Measurements from ENCODE around the gene TMEM219. TPM values are rescaled to one million over a fixed set of nuclear protein-coding genes. Genes with fewer than 3 reads are reported as not detected.
A peak's percentile ranks its signal among the peaks of the same experiment; 100 is the strongest.

Gene TMEM219
- total RNA-seq, 4 donors from 2014 or later, result 78.0 to 109 (median 106) TPM

DNA sequence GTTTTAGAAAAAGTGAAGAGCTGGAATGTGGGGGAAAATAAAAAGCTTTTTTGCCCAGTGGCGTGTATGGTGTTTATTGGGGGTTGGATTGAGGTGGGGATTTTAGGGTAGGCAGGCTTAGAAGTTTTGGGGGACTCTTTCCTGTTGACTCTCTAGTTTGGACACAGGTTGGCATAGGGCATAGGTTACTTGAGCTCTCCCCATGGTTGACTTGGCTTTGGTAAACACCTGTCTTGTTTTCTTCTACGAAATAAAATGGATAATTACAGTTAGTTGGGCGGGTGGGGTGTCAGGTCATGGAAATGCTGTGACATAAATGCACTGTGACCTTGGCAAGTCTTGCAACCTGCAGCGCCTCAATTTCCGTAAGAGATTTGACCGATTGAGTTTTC is 11.1 kb downstream of the TMEM219 start:
- H3K4me3 ChIP-seq, result peak overlapping the region; percentile 96

DNA sequence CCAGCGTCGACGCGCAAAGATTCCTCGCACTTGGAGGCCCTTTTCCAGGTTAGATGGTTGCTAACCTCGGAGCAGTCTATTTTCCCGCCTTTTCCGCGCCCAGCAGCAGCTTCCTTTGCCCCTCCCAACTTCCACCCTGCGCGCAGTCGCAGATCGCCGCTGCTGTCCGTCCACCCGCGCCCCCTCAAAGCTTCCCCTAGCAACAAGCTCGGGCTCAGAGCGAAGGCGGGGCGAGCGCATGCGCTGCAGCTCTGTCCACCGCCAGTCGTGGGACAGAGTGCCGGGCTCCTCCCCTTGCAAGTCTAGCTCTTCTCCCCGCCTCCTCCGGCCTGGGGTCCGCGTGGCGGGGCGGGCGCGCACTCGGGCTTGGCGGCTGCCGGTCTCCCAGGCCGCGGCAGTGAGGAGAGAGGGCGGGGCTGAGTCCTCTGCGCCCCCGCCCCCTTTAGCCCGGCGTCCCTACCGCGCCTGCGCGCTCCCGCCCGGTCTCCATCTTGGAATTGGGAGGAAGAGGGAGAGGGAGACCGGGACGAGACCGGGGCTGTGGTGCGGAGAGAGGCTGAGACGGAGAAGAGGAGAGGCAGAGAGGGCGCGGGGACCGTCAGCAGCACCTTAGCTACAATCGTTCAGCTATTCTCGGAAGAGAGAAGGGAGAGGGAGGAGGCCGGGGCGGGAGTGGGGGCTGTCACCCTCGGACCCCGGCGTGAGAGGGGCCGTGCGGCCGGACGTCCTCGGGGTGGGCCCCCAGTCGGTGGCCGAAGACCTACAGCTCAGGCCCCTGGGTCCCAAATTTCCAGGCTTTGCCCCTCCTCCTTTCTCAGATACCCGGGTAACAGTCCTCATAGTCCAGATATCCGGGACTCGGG is 11.7 kb downstream of the TMEM219 start, which contains the start of gene TAOK2:
Gene TAOK2 (plus strand): TSS at position 485 of the 863 bp plus-strand sequence. CDS start 3,905 bp downstream, outside the sequence.
- DNase-seq (ENCODE audit: low spot score in 2 of 2), result peak; percentile 98 to 99
- TF ChIP-seq POLR2AphosphoS5 (IDR thresholded peaks at IDR 0.05), result peak in 2 of 3 donors; percentile 67
- peak in 1 of 2 donors; percentile 69 for TF ChIP-seq POLR2A (IDR thresholded peaks at IDR 0.05)
- TF ChIP-seq EP300 (IDR thresholded peaks at IDR 0.05), result no peak
- TF ChIP-seq, protein P1, sequence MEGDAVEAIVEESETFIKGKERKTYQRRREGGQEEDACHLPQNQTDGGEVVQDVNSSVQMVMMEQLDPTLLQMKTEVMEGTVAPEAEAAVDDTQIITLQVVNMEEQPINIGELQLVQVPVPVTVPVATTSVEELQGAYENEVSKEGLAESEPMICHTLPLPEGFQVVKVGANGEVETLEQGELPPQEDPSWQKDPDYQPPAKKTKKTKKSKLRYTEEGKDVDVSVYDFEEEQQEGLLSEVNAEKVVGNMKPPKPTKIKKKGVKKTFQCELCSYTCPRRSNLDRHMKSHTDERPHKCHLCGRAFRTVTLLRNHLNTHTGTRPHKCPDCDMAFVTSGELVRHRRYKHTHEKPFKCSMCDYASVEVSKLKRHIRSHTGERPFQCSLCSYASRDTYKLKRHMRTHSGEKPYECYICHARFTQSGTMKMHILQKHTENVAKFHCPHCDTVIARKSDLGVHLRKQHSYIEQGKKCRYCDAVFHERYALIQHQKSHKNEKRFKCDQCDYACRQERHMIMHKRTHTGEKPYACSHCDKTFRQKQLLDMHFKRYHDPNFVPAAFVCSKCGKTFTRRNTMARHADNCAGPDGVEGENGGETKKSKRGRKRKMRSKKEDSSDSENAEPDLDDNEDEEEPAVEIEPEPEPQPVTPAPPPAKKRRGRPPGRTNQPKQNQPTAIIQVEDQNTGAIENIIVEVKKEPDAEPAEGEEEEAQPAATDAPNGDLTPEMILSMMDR (IDR thresholded peaks at IDR 0.05), result no peak
- H3K36me3 ChIP-seq, result peaks cover 42% of the 10 kb centered on the region
- H3K27ac ChIP-seq, result peak within 1 kb of the TSS; percentile 95
- peaks cover 47% of the 10 kb centered on the region for H3K4me1 ChIP-seq
- no peaks in the 10 kb centered on the region for H3K9me3 ChIP-seq
- H3K4me3 ChIP-seq, result peak within 1 kb of the TSS; percentile 96
- H3K27me3 ChIP-seq, result no peaks in the 10 kb centered on the region
- 3% methylated on average over 51 of the region's 75 CpGs for WGBS

More for the DNA sequence above, 11.1 kb downstream of the TMEM219 start:
- peaks cover 43% of the 10 kb centered on the region for H3K4me1 ChIP-seq
- TF ChIP-seq POLR2AphosphoS5 (IDR thresholded peaks at IDR 0.05) (no peak), EP300 (IDR thresholded peaks at IDR 0.05) (no peak), POLR2A (IDR thresholded peaks at IDR 0.05) (no peak)
- TF ChIP-seq, protein P1 (IDR thresholded peaks at IDR 0.05), result no peak
- DNase-seq (ENCODE audit: low spot score in 2 of 2), result no peak
- H3K36me3 ChIP-seq, result peaks cover 42% of the 10 kb centered on the region
- 63% methylated on average over 6 of the region's 6 CpGs for WGBS
- H3K27ac ChIP-seq, result peak overlapping the region; percentile 95
- no peaks in the 10 kb centered on the region for H3K9me3 ChIP-seq
- H3K27me3 ChIP-seq, result no peaks in the 10 kb centered on the region

DNA sequence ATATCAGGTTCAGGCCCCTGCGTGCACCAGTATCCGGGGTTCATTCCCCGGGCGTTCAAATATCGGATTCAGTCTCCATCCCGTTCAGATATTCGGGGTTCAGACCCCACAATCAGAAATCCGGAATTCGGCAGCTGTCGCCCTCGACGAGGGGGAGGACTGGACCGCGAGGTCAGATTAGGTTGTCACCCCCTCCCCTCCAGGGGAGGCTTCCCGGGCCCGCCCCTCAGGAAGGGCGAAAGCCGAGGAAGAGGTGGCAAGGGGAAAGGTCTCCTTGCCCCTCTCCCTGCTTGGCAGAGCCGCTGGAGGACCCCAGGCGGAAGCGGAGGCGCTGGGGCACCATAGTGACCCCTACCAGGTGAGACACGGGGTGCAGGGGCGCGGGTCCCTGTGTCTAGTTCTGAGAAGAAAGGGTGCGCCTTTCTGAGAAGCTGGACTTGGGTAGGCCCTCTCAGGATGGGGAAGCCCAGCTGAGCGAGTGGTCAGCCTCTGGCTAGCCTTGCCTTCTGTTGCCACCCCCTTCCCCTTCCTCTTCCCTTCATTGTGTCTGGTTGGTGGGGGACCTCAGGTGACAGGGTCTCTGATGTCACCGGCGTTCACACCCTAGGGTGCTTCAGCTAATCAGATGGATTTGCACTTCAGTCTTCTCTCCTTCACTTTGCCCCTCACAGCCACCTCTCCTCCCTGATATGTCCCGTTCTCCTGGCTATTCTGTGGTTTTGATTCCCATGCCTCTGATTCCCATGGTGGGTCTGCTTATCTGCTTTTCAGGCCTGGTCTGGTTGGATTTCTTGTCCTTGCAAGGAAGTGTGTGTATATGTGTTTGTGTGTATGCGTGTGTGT is 12.6 kb downstream of the TMEM219 start:
- WGBS, result 4% methylated on average over 24 of the region's 31 CpGs
- H3K9me3 ChIP-seq, result no peaks in the 10 kb centered on the region
- no peak for TF ChIP-seq EP300 (IDR thresholded peaks at IDR 0.05)
- TF ChIP-seq, protein P1 (IDR thresholded peaks at IDR 0.05), result no peak
- TF ChIP-seq POLR2AphosphoS5 (IDR thresholded peaks at IDR 0.05), result no peak
- peaks cover 47% of the 10 kb centered on the region for H3K4me1 ChIP-seq
- DNase-seq (ENCODE audit: low spot score in 2 of 2), result peak in 1 of 2 donors; percentile 70
- H3K27me3 ChIP-seq, result no peaks in the 10 kb centered on the region
- peaks cover 42% of the 10 kb centered on the region for H3K36me3 ChIP-seq
- H3K4me3 ChIP-seq, result peak overlapping the region; percentile 96
- H3K27ac ChIP-seq, result peak overlapping the region; percentile 95

DNA sequence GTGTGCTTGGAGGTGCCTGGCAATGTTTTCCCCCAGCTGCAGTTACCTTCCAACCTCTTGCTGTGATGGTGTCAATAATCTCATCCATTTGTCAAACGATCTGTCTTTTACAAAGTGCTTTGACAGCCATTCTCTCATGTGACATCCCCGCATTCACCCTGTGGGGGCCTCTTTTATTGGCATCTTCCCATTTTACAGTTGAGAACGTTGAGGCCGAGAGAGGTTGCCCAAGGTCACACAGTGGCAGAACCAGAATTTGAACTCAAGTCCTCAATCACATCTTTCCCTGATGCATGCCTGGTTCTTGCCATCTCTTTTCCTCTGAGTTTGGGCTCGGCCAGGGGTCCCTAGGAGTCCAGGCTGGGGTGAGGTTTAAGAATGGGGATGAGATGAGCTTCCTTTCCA is 13.3 kb downstream of the TMEM219 start:
- Histone ChIP-seq H3K36me3 (peaks cover 42% of the 10 kb centered on the region), H3K9me3 (no peaks in the 10 kb centered on the region), H3K4me1 (peaks cover 47% of the 10 kb centered on the region), H3K4me3 (peak overlapping the region; percentile 96), H3K27me3 (no peaks in the 10 kb centered on the region), H3K27ac (peak overlapping the region; percentile 40)
- TF ChIP-seq POLR2AphosphoS5 (IDR thresholded peaks at IDR 0.05) (no peak), POLR2A (IDR thresholded peaks at IDR 0.05) (no peak), EP300 (IDR thresholded peaks at IDR 0.05) (no peak)
- TF ChIP-seq, protein P1 (IDR thresholded peaks at IDR 0.05), result no peak
- DNase-seq (ENCODE audit: low spot score in 2 of 2), result no peak
- 53% methylated on average over 5 of the region's 5 CpGs for WGBS
